ENCODE measurements around the gene MBL2.

Gene MBL2

DNA sequence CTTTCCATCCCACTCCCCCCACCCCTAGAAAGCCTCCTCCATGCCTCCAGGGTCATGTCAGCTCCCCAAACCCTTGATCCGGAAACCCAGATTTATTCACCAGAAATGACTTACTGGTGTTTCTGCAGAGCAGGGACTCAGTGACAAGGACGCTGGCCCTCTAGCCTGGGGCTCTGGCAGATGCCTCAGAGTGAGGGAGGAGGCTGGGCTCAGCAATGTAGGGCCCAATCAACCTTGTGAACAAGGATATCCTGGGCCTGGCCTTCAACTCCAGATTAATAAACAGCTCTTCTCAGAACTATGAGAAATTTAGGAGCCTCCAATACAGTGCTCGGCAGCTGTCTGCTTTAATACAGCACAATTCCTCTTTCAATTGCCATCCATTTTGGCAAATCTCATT lies at the start of gene MBL2:
TSS of gene MBL2 (minus strand) at position 162 of the 400 bp plus-strand sequence. CDS start 1,149 bp downstream, outside the sequence.
- in situ Hi-C loops (cut with MboI; ENCODE audit: low sequenced_read_pairs), result no loop called here
- H3K9me3 ChIP-seq, result no peaks in the 10 kb centered on the region
- H3K4me3 ChIP-seq, result no peak within 1 kb of the TSS
- H3K36me3 ChIP-seq (replicated peaks), result no peaks in the 10 kb centered on the region
- H3K4me1 ChIP-seq, result no peaks in the 10 kb centered on the region
- DNase-seq (ENCODE audit: low spot score in 2 of 2), result no peak
- no peaks in the 10 kb centered on the region for H3K27me3 ChIP-seq (ENCODE audit: low read depth)

- Histone ChIP-seq H3K36me3 (replicated peaks) (no peaks in the 10 kb centered on the region), H3K4me1 (no peaks in the 10 kb centered on the region), H3K4me3 (no peak overlapping the region), H3K27me3 (ENCODE audit: low read depth) (peaks cover 2% of the 10 kb centered on the region), H3K9me3 (no peaks in the 10 kb centered on the region)
- DNase-seq (ENCODE audit: low spot score in 2 of 2), result no peak
- in situ Hi-C loops (cut with MboI; ENCODE audit: low sequenced_read_pairs), result no loop called here
Observed at GRCh38 chr10:52820309-52820708, 47.7 kb upstream of the MBL2 start.

GRCh38 chr10:52818019-52818418 lies 45.4 kb upstream of the MBL2 start:
- in situ Hi-C loops (cut with MboI; ENCODE audit: low sequenced_read_pairs), result no loop called here
- DNase-seq (ENCODE audit: low spot score in 2 of 2), result peak; percentile 22 to 41
- Histone ChIP-seq H3K4me1 (no peaks in the 10 kb centered on the region), H3K36me3 (replicated peaks) (no peaks in the 10 kb centered on the region), H3K4me3 (no peak overlapping the region), H3K9me3 (no peaks in the 10 kb centered on the region), H3K27me3 (ENCODE audit: low read depth) (peaks cover 2% of the 10 kb centered on the region)

DNA sequence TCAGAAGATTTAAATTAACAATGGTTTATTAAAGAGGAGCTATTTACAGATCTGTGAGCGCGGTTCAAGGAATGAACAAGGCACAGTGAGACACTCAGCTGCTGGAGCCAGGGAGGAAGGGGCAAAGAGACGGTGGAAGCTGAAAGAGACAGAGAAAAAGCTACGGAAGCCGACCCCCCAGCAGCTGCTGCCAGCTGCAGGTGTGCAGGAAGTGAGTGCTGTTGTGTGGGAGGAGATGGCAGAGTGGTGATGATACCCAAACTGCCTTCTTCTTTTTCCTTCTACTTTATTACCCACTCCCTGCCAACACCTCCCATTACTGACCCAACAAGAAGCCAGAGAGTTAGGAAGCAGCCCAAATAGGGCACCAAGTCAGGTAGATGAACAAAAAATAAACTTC lies 41.9 kb upstream of the MBL2 start:
- H3K4me3 ChIP-seq, result no peak overlapping the region
- no peaks in the 10 kb centered on the region for H3K4me1 ChIP-seq
- peaks cover 2% of the 10 kb centered on the region; the same call in 1 of the 2 replicates for H3K27me3 ChIP-seq (ENCODE audit: low read depth)
- in situ Hi-C loops (cut with MboI; ENCODE audit: low sequenced_read_pairs), result no loop called here
- H3K9me3 ChIP-seq, result no peaks in the 10 kb centered on the region
- H3K36me3 ChIP-seq (replicated peaks), result no peaks in the 10 kb centered on the region
- no peak for DNase-seq (ENCODE audit: low spot score in 2 of 2)

DNA sequence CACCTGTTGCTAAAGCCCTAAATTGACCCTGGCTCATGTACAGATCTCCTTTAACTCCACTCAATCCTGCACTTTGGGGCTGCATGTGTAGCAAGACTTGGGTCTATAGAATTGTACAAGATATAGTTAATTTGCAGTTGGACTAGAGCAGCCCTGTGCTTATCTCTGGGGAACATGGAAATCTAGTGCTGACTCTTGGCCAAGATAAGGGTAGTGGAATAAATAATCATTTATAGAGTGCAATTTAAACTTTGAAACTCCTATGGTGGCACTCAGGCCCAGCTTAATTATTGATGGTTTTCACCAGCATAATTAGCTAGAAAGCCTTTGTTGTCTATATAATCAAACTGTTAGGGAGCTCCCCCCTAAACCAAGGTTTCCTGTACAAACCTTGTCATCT lies 39.2 kb upstream of the MBL2 start:
- Histone ChIP-seq H3K9me3 (no peaks in the 10 kb centered on the region), H3K36me3 (replicated peaks) (no peaks in the 10 kb centered on the region), H3K27me3 (ENCODE audit: low read depth) (no peaks in the 10 kb centered on the region; the same call in none of the 2 replicates), H3K4me1 (no peaks in the 10 kb centered on the region), H3K4me3 (no peak overlapping the region)
- DNase-seq (ENCODE audit: low spot score in 2 of 2), result no peak
- in situ Hi-C loops (cut with MboI; ENCODE audit: low sequenced_read_pairs), result no loop called here

GRCh38 chr10:52810761-52811160 lies 38.2 kb upstream of the MBL2 start:
- Histone ChIP-seq H3K4me1 (no peaks in the 10 kb centered on the region), H3K36me3 (replicated peaks) (no peaks in the 10 kb centered on the region), H3K9me3 (no peaks in the 10 kb centered on the region), H3K27me3 (ENCODE audit: low read depth) (no peaks in the 10 kb centered on the region; the same call in none of the 2 replicates), H3K4me3 (no peak overlapping the region)
- in situ Hi-C loops (cut with MboI; ENCODE audit: low sequenced_read_pairs), result no loop called here
- no peak for DNase-seq (ENCODE audit: low spot score in 2 of 2)

DNA sequence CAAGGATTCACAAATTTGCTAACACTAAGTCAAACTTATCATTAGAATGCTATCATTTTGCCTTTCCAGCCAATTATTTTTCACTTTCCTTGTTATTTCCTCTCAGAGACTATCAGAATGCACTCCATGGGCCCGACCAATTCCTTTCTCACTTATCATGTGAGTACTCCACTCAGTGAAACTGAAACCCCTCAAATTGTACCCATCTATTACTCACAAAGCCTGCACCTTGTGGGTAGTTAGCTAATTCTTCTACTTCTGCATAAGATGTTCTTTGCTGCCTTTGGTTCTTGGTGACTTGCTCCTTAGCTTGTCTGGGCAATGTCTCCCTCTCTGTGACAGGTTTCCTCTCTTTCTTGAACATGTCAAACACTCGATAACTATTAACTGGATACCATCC lies 35.2 kb upstream of the MBL2 start:
- in situ Hi-C loops (cut with MboI; ENCODE audit: low sequenced_read_pairs), result no loop called here
- no peak for DNase-seq (ENCODE audit: low spot score in 2 of 2)
- Histone ChIP-seq H3K4me1 (no peaks in the 10 kb centered on the region), H3K4me3 (no peak overlapping the region), H3K27me3 (ENCODE audit: low read depth) (no peaks in the 10 kb centered on the region; the same call in 1 of the 2 replicates), H3K9me3 (no peaks in the 10 kb centered on the region), H3K36me3 (replicated peaks) (no peaks in the 10 kb centered on the region)

DNA sequence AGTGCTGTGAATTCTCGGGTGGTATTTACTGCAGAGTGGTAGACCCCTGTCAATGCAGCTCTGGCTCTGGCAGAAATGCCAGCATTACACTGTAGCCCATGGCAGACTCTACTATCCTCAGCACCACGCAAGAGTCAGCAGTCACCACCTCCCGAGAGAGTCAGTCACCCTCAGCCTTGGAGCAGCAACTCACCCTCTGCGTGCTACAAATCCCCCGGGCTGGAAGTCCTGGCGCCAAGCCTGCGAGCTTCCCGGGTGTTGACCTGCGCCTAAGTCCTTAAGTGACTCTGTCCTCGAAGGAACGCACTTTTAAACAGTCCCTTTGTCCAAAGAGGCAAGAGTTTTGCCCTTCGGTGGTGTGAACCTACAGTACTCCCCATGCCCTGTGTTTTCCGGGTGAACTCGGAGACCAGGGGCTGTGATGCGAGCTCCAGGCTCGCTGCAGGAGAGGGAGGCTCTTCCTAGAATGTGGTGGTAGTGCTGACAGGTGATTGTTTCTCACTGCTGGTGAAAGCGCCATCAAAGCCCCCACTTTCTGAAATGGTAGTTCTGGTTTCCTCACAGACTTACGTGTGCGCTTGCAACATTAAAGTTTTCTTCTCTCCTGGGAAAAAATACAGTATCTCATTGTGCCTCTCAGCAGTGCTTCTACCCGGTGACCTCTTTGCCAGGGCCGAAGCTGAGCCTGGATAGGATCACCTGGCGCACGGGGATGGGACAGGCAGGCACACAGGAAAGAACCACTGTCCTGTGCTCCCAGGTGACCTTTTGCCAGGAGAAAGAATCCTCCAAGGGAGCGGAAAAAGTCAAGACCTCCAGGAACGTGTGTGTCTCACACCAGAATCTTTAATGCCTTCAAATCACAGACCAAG lies 33.1 kb upstream of the MBL2 start:
- H3K4me3 ChIP-seq, result no peak overlapping the region
- DNase-seq (ENCODE audit: low spot score in 2 of 2), result no peak

DNA sequence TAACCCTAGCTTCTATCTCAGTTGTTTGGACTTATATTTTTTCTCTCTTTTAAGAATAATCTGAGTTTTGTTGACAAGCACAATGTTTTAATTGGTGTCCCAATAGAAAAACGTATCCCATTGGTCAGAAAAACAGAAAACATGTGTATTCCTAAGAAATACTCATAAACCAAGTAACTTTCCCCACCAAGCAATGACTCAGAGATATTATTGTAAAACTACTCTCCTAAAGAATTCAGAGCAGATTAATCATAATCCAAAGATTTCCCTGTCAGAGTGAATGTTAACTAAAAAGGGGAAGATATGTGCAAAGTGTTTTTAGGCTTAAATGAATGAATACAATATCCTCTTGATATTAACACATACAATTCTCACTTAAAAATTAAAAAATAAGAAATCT lies 29.4 kb upstream of the MBL2 start:
- Histone ChIP-seq H3K4me1 (no peaks in the 10 kb centered on the region), H3K36me3 (replicated peaks) (no peaks in the 10 kb centered on the region), H3K9me3 (no peaks in the 10 kb centered on the region), H3K4me3 (no peak overlapping the region), H3K27me3 (ENCODE audit: low read depth) (no peaks in the 10 kb centered on the region)
- in situ Hi-C loops (cut with MboI; ENCODE audit: low sequenced_read_pairs), result no loop called here
- DNase-seq (ENCODE audit: low spot score in 2 of 2), result no peak

More for the DNA sequence above, 33.1 kb upstream of the MBL2 start:
- H3K9me3 ChIP-seq, result no peaks in the 10 kb centered on the region
- in situ Hi-C loops (cut with MboI; ENCODE audit: low sequenced_read_pairs), result no loop called here
- H3K36me3 ChIP-seq (replicated peaks), result no peaks in the 10 kb centered on the region
- no peaks in the 10 kb centered on the region; the same call in 1 of the 2 replicates for H3K27me3 ChIP-seq (ENCODE audit: low read depth)
- no peaks in the 10 kb centered on the region for H3K4me1 ChIP-seq

GRCh38 chr10:52786098-52786497 lies 13.5 kb upstream of the MBL2 start:
- no peaks in the 10 kb centered on the region for H3K4me1 ChIP-seq
- no peaks in the 10 kb centered on the region for H3K9me3 ChIP-seq
- H3K27me3 ChIP-seq (ENCODE audit: low read depth), result no peaks in the 10 kb centered on the region
- no peak for DNase-seq (ENCODE audit: low spot score in 2 of 2)
- in situ Hi-C loops (cut with MboI; ENCODE audit: low sequenced_read_pairs), result no loop called here
- no peak overlapping the region for H3K4me3 ChIP-seq
- H3K36me3 ChIP-seq (replicated peaks), result no peaks in the 10 kb centered on the region

- in situ Hi-C loops (cut with MboI; ENCODE audit: low sequenced_read_pairs), result no loop called here
- H3K27me3 ChIP-seq (ENCODE audit: low read depth), result no peaks in the 10 kb centered on the region
- no peak overlapping the region for H3K4me3 ChIP-seq
- no peak for DNase-seq (ENCODE audit: low spot score in 2 of 2)
- H3K4me1 ChIP-seq, result no peaks in the 10 kb centered on the region
- no peaks in the 10 kb centered on the region for H3K36me3 ChIP-seq (replicated peaks)
- no peaks in the 10 kb centered on the region for H3K9me3 ChIP-seq
Observed at GRCh38 chr10:52785418-52785817, 12.8 kb upstream of the MBL2 start.

DNA sequence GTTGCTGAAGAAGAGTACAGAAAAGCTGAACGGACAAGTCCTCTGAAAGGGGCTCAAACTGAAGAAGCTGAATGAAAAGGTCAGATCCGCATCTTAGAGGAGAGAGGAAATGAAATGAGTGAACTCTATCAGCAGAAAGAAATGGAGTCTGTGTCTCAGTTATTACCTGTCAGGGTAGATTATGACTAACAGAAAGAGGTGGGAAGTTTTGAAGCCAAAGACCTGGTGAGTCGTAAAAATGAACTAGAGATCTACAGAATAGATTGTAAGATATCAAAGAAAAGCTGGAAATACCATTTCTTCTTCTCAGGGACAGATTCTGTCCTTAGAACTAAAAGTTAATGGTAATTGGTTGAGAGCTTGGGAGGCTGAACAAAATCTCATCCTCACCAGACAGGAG lies 11.1 kb upstream of the MBL2 start:
- H3K9me3 ChIP-seq, result no peaks in the 10 kb centered on the region
- in situ Hi-C loops (cut with MboI; ENCODE audit: low sequenced_read_pairs), result no loop called here

GRCh38 chr10:52782554-52782953 lies 10.0 kb upstream of the MBL2 start:
- Histone ChIP-seq H3K4me3 (no peak overlapping the region), H3K9me3 (no peaks in the 10 kb centered on the region), H3K27me3 (ENCODE audit: low read depth) (no peaks in the 10 kb centered on the region), H3K4me1 (no peaks in the 10 kb centered on the region), H3K36me3 (replicated peaks) (no peaks in the 10 kb centered on the region)
- in situ Hi-C loops (cut with MboI; ENCODE audit: low sequenced_read_pairs), result no loop called here
- DNase-seq (ENCODE audit: low spot score in 2 of 2), result no peak

More for the DNA sequence above, 11.1 kb upstream of the MBL2 start:
- no peak overlapping the region for H3K4me3 ChIP-seq
- no peaks in the 10 kb centered on the region for H3K4me1 ChIP-seq
- DNase-seq (ENCODE audit: low spot score in 2 of 2), result no peak
- no peaks in the 10 kb centered on the region for H3K27me3 ChIP-seq (ENCODE audit: low read depth)
- H3K36me3 ChIP-seq (replicated peaks), result no peaks in the 10 kb centered on the region

DNA sequence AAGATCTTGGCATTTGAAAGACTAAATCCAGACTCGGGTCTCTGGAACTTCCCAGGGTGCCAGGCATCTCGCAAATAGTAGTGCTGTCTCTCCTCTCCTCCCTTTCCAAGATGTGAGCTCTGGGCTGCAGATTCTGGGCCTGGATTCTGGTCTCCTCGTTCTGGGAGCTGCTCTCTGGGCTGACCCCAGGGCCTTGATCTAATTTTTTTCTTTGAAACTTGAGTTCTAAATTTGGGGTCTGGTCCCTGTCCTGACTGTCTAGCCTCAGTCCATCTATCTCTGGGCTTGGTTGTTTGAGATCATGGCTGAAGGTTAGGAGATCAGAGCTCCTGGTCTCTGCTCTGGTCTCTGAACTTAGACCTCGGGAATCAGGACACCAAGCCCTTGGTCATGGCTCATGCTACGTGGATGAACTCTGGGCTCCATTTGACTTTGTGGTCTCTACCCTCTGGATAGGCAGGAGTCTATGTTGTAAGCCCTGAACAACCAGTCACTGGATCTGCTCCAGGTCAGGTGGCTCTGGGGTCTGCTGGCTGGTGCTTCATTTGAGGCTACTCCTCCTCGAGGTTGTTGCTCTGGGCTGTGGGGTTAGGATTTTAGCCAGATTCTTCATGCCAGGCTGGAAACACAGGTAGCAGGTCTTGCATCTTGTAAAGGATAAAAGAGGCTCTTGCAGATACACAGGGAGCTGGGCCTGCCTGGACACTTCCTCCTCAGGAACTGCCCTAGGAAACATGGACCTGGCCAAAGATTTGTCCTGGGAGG lies 8.0 kb upstream of the MBL2 start:
- no peaks in the 10 kb centered on the region for H3K9me3 ChIP-seq
- in situ Hi-C loops (cut with MboI; ENCODE audit: low sequenced_read_pairs), result no loop called here

More for the DNA sequence above, 8.0 kb upstream of the MBL2 start:
- Histone ChIP-seq H3K36me3 (replicated peaks) (no peaks in the 10 kb centered on the region), H3K27me3 (ENCODE audit: low read depth) (no peaks in the 10 kb centered on the region), H3K4me3 (no peak overlapping the region), H3K4me1 (no peaks in the 10 kb centered on the region)
- no peak for DNase-seq (ENCODE audit: low spot score in 2 of 2)

Data from HAP-1 (cell line).